Measurements from ENCODE around the gene SLC9A2. TPM values are rescaled to one million over a fixed set of nuclear protein-coding genes. Genes with fewer than 3 reads are reported as not detected.

Gene SLC9A2
- total RNA-seq (2013) = 0.02 TPM
- polyA plus RNA-seq (not detected), polyA minus RNA-seq (not detected in 2 replicates), total RNA-seq (0 to 3.3 (median 0.06) reads per million in 11 experiments)

GRCh38 chr2:102619414-102620319, at the start of gene SLC9A2:
TSS of gene SLC9A2 (plus strand) at chr2:102619553. CDS start at chr2:102619849, 296 bp downstream.
- TF ChIP-seq CTCF (IDR thresholded peaks at IDR 0.05) = no peak
- H3K9me3 Mint-ChIP-seq = peaks cover 0 to 14% (median 2%) of the 10 kb centered on the region in 7 donors
- H3K27ac Mint-ChIP-seq = no peak within 1 kb of the TSS
- peaks cover 14% of the 10 kb centered on the region for H3K4me1 Mint-ChIP-seq
- H3K4me3 Mint-ChIP-seq = peak within 1 kb of the TSS; percentile 64 to 86
- H3K36me3 Mint-ChIP-seq = peaks cover 0 to 3% of the 10 kb centered on the region in 2 donors
- Histone ChIP-seq H3K27me3 (ENCODE audit: control insufficient read depth in 2 of 2, insufficient read depth in 2 of 2, low read length in 2 of 2) (peaks cover 69 to 70% of the 10 kb centered on the region in 2 donors), H2AFZ (ENCODE audit: insufficient read depth, low read depth, low read length, poor library complexity, severe bottlenecking) (no peak within 1 kb of the TSS), H3K4me1 (ENCODE audit: control insufficient read depth in 1 of 2, insufficient read depth in 2 of 2, low read length in 2 of 2) (peaks cover 12 to 16% of the 10 kb centered on the region in 2 donors), H3K36me3 (replicated peaks in 1 of 2; ENCODE audit: control insufficient read depth in 1 of 2, insufficient read depth in 2 of 2, low read length in 2 of 2) (no peaks in the 10 kb centered on the region), H3K4me2 (replicated peaks; ENCODE audit: extremely low read depth, low read length, poor library complexity, severe bottlenecking) (peak within 1 kb of the TSS; percentile 77), H3K27ac (ENCODE audit: low read depth in 1 of 2, low read length in 2 of 2) (no peak within 1 kb of the TSS), H3K9me3 (replicated peaks in 1 of 2; ENCODE audit: control insufficient read depth in 1 of 2, insufficient read depth in 1 of 2, low read length in 2 of 2) (peaks cover 0 to 7% of the 10 kb centered on the region in 2 donors), H3K79me2 (ENCODE audit: insufficient read depth, low read length) (no peaks in the 10 kb centered on the region), H3K4me3 (replicated peaks in 1 of 3; ENCODE audit: low read depth in 2 of 3, low read length in 3 of 3) (peak within 1 kb of the TSS in 2 of 3 experiments; percentile 24 to 67), H4K20me1 (ENCODE audit: insufficient read depth, low read length) (no peaks in the 10 kb centered on the region), H3K9ac (ENCODE audit: insufficient read depth, low read length, poor library complexity, severe bottlenecking) (no peak within 1 kb of the TSS)
- no peak for DNase-seq
- WGBS (ENCODE audit: insufficient coverage) = 3% methylated on average over 85 of the region's 85 CpGs
- peaks cover 44 to 64% (median 50%) of the 10 kb centered on the region in 3 donors for H3K27me3 Mint-ChIP-seq (ENCODE audit: low read depth in 3 of 3)
- intact Hi-C loops (cut with micrococcal nuclease) = loop anchor here (5.0 kb wide), 2 partner anchors 97 to 147 kb away; partner anchors contain the start of gene SLC9A4 (in 2 of the 2)

- DNase-seq = no peak
- Mint-ChIP-seq H3K36me3 (no peaks in the 10 kb centered on the region), H3K27ac (no peak overlapping the region), H3K4me1 (no peaks in the 10 kb centered on the region), H3K27me3 (ENCODE audit: low read depth in 3 of 3) (peaks cover 0 to 9% (median 0%) of the 10 kb centered on the region in 3 donors), H3K9me3 (peaks cover 2 to 16% (median 9%) of the 10 kb centered on the region in 7 donors), H3K4me3 (no peak overlapping the region)
- no peaks in the 10 kb centered on the region for H3K79me2 ChIP-seq (ENCODE audit: insufficient read depth, low read length)
- H3K4me1 ChIP-seq (ENCODE audit: control insufficient read depth in 1 of 2, insufficient read depth in 2 of 2, low read length in 2 of 2) = no peaks in the 10 kb centered on the region
- no peaks in the 10 kb centered on the region for H3K27me3 ChIP-seq (ENCODE audit: control insufficient read depth in 2 of 2, insufficient read depth in 2 of 2, low read length in 2 of 2)
- no peak overlapping the region for H3K4me2 ChIP-seq (replicated peaks; ENCODE audit: extremely low read depth, low read length, poor library complexity, severe bottlenecking)
- H3K4me3 ChIP-seq (replicated peaks in 1 of 3; ENCODE audit: low read depth in 2 of 3, low read length in 3 of 3) = no peak overlapping the region
- intact Hi-C loops (cut with micrococcal nuclease) = no loop called here
- H3K27ac ChIP-seq (ENCODE audit: low read depth in 1 of 2, low read length in 2 of 2) = no peak overlapping the region
- H3K9ac ChIP-seq (ENCODE audit: insufficient read depth, low read length, poor library complexity, severe bottlenecking) = no peak overlapping the region
- no peak for TF ChIP-seq CTCF (IDR thresholded peaks at IDR 0.05)
- no peaks in the 10 kb centered on the region for H3K9me3 ChIP-seq (replicated peaks in 1 of 2; ENCODE audit: control insufficient read depth in 1 of 2, insufficient read depth in 1 of 2, low read length in 2 of 2)
- H2AFZ ChIP-seq (ENCODE audit: insufficient read depth, low read depth, low read length, poor library complexity, severe bottlenecking) = no peak overlapping the region
- no peaks in the 10 kb centered on the region for H3K36me3 ChIP-seq (replicated peaks in 1 of 2; ENCODE audit: control insufficient read depth in 1 of 2, insufficient read depth in 2 of 2, low read length in 2 of 2)
- no peaks in the 10 kb centered on the region for H4K20me1 ChIP-seq (ENCODE audit: insufficient read depth, low read length)
- no CpG with 5 or more reads among the region's 1 CpG for WGBS (ENCODE audit: insufficient coverage)
These were observed 43.5 kb upstream of the SLC9A2 start for GRCh38 chr2:102575888-102576287.
